HG02870 (cell line): Measurements from ENCODE around the gene SPEM1.

ENCODE experiments used
- ATAC-seq: cut with Tn5 transposase; IDR thresholded peaks from one replicate; pipeline ENCODE4 v1.9.1; 2021; ENCODE audit warnings: mild to moderate bottlenecking, moderate library complexity; ENCODE audit not compliant: unreplicated experiment

SPEM1 gene

GRCh38 chr17:7417056-7417655 is 3.0 kb upstream of the SPEM1 start:
- ATAC-seq = no peak

DNA sequence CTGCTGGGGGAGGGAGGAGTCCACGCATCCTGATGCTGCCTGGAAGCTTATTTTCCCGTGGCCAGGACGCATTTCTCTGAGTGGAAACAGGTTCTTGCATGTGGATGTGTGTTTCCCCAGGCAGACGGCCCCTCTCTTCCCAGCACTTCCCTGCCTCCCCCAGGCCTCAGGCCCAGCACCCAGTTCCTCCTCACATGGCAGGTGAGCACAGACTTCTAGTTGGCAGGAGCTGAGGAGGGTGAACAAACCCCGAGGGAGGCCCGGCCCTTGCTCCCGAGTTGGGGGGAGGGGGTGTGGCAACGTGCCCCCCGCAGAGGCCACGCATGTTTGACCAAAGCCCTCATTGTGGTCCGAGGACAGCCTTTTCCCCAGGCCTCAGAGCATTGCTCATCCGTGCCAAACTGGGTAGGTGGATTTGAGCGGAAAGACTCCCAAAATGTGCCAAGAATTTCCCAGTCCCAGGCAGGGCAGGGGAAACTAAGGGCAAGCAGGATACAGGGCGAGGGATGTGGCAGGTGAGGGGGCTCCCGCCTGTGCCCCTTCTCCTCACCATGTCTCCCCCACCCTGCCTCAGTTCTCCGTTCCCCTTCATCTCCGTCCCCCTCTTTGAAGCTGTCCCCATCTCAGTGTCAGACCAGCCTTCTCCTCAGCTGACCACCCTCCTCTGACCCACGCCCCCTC is 1.5 kb upstream of the SPEM1 start:
- no peak for ATAC-seq

DNA sequence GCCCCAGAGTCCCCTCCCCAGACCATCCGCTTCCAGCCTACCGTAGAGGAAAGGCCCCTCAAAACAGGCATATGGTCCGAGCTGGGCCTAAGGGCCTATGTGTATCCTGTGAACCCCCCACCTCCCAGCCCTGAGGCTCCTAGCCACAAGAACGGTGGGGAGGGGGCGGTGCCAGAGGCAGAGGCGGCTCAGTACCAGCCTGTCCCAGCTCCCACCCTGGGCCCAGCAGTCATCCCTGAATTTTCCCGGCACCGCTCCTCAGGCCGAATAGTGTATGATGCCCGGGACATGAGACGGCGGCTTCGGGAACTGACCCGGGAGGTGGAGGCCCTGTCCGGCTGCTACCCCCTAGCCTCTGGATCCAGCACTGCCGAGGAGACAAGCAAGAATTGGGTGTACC is 1.1 kb downstream of the SPEM1 start:
- no peak for ATAC-seq

DNA sequence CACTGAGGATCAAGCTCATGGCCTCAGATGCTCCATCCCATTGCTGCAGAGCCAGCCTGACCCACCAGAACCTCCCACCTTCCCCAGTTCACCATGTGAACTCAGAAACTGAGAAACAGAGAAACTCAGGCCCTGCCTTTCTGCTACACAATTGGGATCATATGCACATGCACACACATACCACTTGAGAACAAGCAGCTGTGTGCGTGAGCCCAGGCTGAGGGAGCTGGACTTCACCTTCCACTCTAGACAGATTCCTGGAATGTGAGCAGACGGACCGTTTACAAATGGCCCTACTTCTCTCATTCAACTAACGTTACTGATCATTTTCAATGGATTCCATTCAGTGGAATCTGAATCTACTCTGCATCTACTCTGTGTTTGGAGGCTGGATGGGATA is 3.6 kb downstream of the SPEM1 start:
- ATAC-seq = no peak

DNA sequence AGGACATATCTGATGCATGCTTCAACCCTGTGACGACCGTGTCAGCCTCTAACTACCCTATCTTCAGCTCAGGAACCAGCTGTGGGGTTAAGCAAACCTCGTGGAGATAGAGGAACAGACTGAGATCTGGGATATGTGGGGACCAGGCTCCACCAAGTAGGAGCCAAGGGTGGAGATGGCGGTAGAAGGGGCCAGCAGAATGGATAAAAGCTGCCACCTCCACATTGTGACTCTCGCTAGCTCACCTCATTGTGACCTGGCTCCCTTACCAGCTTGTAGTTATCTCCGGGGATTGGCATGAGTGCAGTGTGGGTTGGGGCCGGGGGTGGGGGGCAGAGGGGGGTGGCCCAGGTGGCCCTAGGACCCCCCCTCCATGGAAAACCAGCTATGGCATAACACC is 5.2 kb downstream of the SPEM1 start, which contains the start of gene SPEM2:
Gene SPEM2, plus strand, starts transcription at position 301 of the 400 bp plus-strand sequence. Its CDS starts 73 bp downstream, at position 374.
- ATAC-seq = no peak

- ATAC-seq = no peak
These were observed 5.6 kb downstream of the SPEM1 start for GRCh38 chr17:7425756-7426155.

DNA sequence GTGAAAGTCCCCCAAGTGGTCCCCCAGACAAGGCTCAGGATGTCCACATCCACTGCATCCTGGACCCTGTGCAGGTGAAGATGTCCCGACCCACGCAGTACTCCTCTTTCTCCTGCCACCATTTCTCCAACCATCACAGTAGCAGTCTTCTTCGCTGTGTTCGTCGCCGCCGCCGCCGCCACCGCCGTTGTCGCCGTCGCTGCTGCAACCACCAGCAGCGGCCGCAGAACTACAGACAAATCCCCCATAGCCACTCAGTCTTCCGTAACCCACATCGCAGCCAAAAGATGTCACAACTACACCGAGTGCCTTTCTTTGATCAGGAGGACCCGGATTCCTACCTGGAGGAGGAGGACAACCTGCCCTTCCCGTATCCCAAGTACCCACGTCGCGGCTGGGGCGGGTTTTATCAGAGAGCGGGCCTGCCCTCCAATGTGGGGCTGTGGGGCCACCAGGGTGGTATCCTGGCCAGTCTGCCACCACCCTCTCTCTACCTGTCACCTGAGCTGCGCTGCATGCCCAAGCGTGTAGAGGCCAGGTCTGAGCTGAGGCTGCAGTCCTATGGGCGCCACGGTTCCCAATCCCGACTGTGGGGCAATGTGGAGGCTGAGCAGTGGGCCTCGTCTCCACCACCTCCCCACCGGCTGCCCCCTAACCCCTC is 6.2 kb downstream of the SPEM1 start:
- no peak for ATAC-seq

- no peak for ATAC-seq
These were observed 6.9 kb downstream of the SPEM1 start for GRCh38 chr17:7426896-7427489.

- ATAC-seq = no peak
These were observed 7.4 kb downstream of the SPEM1 start for GRCh38 chr17:7427549-7427948.

DNA sequence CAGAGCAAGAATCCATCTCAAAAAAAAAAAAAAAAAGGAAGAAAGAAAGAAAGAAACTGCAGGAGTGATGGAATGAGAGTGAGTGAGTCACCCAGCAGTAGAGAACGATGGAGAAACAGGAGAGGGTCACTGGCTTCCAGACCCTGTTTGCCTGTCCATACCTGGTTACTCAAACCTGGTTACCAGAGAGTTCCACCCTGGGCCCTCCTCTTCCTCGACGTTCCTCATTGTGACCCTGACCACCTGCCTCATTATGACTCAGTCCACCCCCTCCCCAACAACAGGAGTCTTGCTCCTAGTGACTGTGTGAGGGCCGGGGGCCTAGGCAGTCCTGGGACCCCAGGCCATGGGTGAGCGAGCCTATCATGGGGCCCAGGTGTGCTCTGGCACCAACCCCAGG is 8.4 kb downstream of the SPEM1 start, which contains the start of gene SPEM3:
Gene SPEM3, plus strand, starts transcription at position 301 of the 400 bp plus-strand sequence. Its CDS starts 46 bp downstream, at position 347.
- ATAC-seq = no peak

DNA sequence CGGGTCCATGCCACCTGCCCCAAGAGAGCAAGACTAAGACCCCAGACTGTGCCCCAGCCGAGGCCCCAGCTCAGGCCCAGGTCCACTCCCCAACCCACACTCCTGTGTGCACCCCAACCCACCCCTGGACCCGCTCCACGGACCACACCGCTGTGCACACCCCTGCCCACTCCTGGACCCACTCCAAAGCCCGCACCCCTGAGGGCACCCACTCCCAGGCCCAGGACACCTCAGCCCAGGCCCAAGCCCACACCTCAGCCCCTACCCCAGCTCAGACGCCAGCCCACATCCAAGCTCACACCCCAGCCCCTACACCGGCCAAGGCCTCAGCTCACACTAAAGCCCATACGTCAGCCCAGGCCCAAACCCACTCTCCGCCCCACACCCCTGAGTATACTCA is 9.6 kb downstream of the SPEM1 start:
- ATAC-seq = no peak

GRCh38 chr17:7431231-7431630 is 11.1 kb downstream of the SPEM1 start:
- no peak for ATAC-seq

DNA sequence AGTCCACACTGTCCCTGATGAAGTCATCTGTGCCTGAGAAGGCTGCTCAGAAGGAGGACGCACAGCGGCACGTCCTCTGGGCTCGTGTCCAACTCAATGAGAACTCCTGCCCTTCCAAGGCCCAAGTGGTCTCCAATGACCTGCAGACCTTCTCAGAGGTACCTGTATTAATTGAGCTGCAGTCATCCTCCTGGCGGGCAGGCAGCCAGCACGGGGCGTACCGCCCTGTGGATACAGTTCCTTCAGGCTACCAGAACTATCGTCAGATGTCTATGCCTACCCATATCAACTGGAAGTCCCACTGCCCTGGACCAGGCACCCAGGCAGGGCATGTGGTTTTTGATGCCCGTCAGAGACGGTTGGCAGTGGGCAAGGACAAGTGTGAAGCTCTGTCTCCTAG is 12.2 kb downstream of the SPEM1 start:
- no peak for ATAC-seq

GRCh38 chr17:7435676-7436555 is 15.8 kb downstream of the SPEM1 start:
- ATAC-seq = no peak

GRCh38 chr17:7436556-7437368 is 16.6 kb downstream of the SPEM1 start:
- ATAC-seq = no peak

- ATAC-seq = no peak
These were observed 17.3 kb downstream of the SPEM1 start for GRCh38 chr17:7437369-7437863.

- no peak for ATAC-seq
These were observed 18.0 kb downstream of the SPEM1 start for GRCh38 chr17:7437950-7438614.

- ATAC-seq = no peak
These were observed 18.7 kb downstream of the SPEM1 start for GRCh38 chr17:7438656-7439460.
